K562 (cell line): Measurements from ENCODE around the gene SMAP2. TPM values are rescaled to one million over a fixed set of nuclear protein-coding genes. Genes with fewer than 3 reads are reported as not detected.

Experiments
- ATF7 ChIP-seq: fragments of 450-650 bp; IDR thresholded peaks from 2 replicates; pipeline ENCODE4 v1.7.1; 2014; ENCODE audit warnings: mild to moderate bottlenecking, moderate library complexity
- BHLHE40 ChIP-seq: IDR thresholded peaks from 2 replicates; pipeline ENCODE4 v1.6.1; 2011; ENCODE audit warnings: low read length, improper control_type of control experiment
- CBFA2T2 ChIP-seq: fragments of 450-650 bp; conservative IDR thresholded peaks from 2 replicates; pipeline ENCODE4 v1.6.1; 2017; ENCODE audit warnings: mild to moderate bottlenecking
- CBFA2T3 ChIP-seq: fragments of 450-650 bp; IDR thresholded peaks from 2 replicates; pipeline ENCODE4 v1.6.1; 2017
- HMG20A ChIP-seq: fragments of 450-650 bp; formaldehyde crosslinking; conservative IDR thresholded peaks from 2 replicates; pipeline ENCODE4 v1.4.0; 2020; ENCODE audit warnings: mild to moderate bottlenecking, mixed read lengths
- KAT2B ChIP-seq: IDR thresholded peaks from one replicate; pipeline ENCODE4 v1.6.1; 2012; ENCODE audit warnings: low read depth, mild to moderate bottlenecking, control low read depth, inconsistent platforms, low read length, moderate library complexity
- KLF1 ChIP-seq: fragments of 450-650 bp; IDR thresholded peaks from 2 replicates; pipeline ENCODE4 v1.6.1; 2016; ENCODE audit warnings: missing genetic modification characterization, missing compliant biosample characterization
- KLF16 ChIP-seq: IDR thresholded peaks from 2 replicates; pipeline ENCODE4 v1.6.1; 2016; ENCODE audit warnings: antibody characterized with exemption
- MAZ ChIP-seq, 2 experiments: fragments of 450-650 bp in 1 of 2; sonication (generic) in 1 of 2; formaldehyde crosslinking; IDR thresholded peaks in 1 of 2; conservative IDR thresholded peaks in 1 of 2; 2 replicates each; pipeline versions ENCODE4 v1.4.0 to v1.5.0; 2020; ENCODE audit warnings: mild to moderate bottlenecking in 1 of 2, missing genetic modification reagents in 1 of 2
- MYC ChIP-seq, 2 experiments: fragments of 250-450 bp in 1 of 2; sonication (Bioruptor Pico) in 1 of 2; IDR thresholded peaks; 2 replicates each; pipeline versions ENCODE4 v1.5.1 to v1.6.1; 2012 to 2021; ENCODE audit warnings: low read depth in 2 of 2, borderline replicate concordance in 1 of 2, improper control_type of control experiment in 1 of 2, low read length in 1 of 2, mild to moderate bottlenecking in 1 of 2, moderate library complexity in 1 of 2
- NCOA1 ChIP-seq: fragments of 450-650 bp; IDR thresholded peaks from 2 replicates; pipeline ENCODE4 v1.6.1; 2016; ENCODE audit warnings: low read depth
- PKNOX1 ChIP-seq: fragments of 450-650 bp; IDR thresholded peaks from 2 replicates; pipeline ENCODE4 v1.6.1; 2016
- POLR2B ChIP-seq: fragments of 450-650 bp; IDR thresholded peaks from 2 replicates; pipeline ENCODE4 v1.6.1; 2018; ENCODE audit warnings: low read depth; ENCODE audit not compliant: partially characterized antibody
- SP1 ChIP-seq: sonication (generic); formaldehyde crosslinking; IDR thresholded peaks from 2 replicates; pipeline ENCODE4 v1.8.1; 2022; ENCODE audit warnings: mild to moderate bottlenecking, missing genetic modification reagents
- THAP12 ChIP-seq: fragments of 250-450 bp; sonication (Bioruptor Pico); IDR thresholded peaks from 2 replicates; pipeline ENCODE4 v1.9.0; 2021; ENCODE audit warnings: mild to moderate bottlenecking, inconsistent platforms
- TRIM24 ChIP-seq, 2 experiments: fragments of 450-650 bp; IDR thresholded peaks; 2 replicates each; pipeline ENCODE4 v1.6.1; 2016
- ZBTB2 ChIP-seq: fragments of 450-650 bp; IDR thresholded peaks from 2 replicates; pipeline ENCODE4 v1.6.1; 2016; ENCODE audit warnings: antibody characterized with exemption
- ZKSCAN1 ChIP-seq: fragments of 150-350 bp; IDR thresholded peaks from 2 replicates; pipeline ENCODE4 v1.6.1; 2016; ENCODE audit warnings: low read depth, low read length
- ZKSCAN8 ChIP-seq: fragments of 200-800 bp; sonication (Bioruptor generic); IDR thresholded peaks from 2 replicates; pipeline ENCODE4 v1.6.1; 2016; ENCODE audit warnings: missing genetic modification characterization, missing compliant biosample characterization
- polyA plus RNA-seq, 8 experiments: library from polyadenylated mRNA; depleted of rRNA in 4 of 8; stranded (reverse) in 5 of 8; unstranded in 3 of 8; fragments of >200 nt; fragmentation: Nextera tagmentation in 2 of 8; fragmentation: Illumina TruSeq in 1 of 8; extraction: Ambion mirVana in 2 of 8; extraction: Trizol in 1 of 8; gene quantifications; 2 replicates each; pipeline versions ENCODE4 v1.2.1 to v1.2.3, GENCODE V29; 2011 to 2014; ENCODE audit warnings: inconsistent platforms in 1 of 8, missing spikeins in 1 of 8
- total RNA-seq, 7 experiments: library from RNA; depleted of rRNA in 6 of 7; stranded (reverse); fragments of >200 nt in 6 of 7; fragmentation: Illumina TruSeq in 2 of 7; extraction: Trizol in 2 of 7; gene quantifications; 2 replicates each; pipeline versions ENCODE4 v1.2.1 to v1.2.3, GENCODE V29; 2011 to 2021; ENCODE audit warnings: low replicate concordance in 1 of 7

SMAP2 gene
- total and polyA plus RNA-seq, 9 of the 15 experiments (the other 6 are each of a cell fraction or from before 2014, with no cell fraction given): 38.7 to 212 (median 94.1) TPM

GRCh38 chr1:40450495-40451237 lies 77.1 kb downstream of the SMAP2 start (continued):
- TF ChIP-seq ZBTB2 (peak; percentile 61; the same call in 1 of the 2 replicates), KLF16 (0 out of 2 replicates have a peak, but pooled peaks have one; percentile 3), ZKSCAN8 (CRISPR knock-in tag) (peak; percentile 98), THAP12 (CRISPR knock-in tag) (0 out of 2 replicates have a peak, but pooled peaks have one; percentile 29), CBFA2T2 (peak; percentile 60; the same call in 1 of the 2 replicates), HMG20A (CRISPR knock-in tag) (no peak), SP1 (CRISPR knock-in tag) (peak; percentile 13; the same call in 1 of the 2 replicates), PKNOX1 (peak; percentile 87), POLR2B (peak; percentile 39), KLF1 (tag) (no peak), MAZ (CRISPR knock-in tag; conservative IDR thresholded peaks at IDR 0.05 in 1 of 2, IDR thresholded peaks at IDR 0.05 in 1 of 2) (peak in 1 of 2 experiments; percentile 56; a peak in 1 of 4 replicates), ZKSCAN1 (peak; percentile 26; the same call in 1 of the 2 replicates), KAT2B (no peak), MYC (IDR thresholded peaks at IDR 0.05; ENCODE audit: low read depth, low read length) (peak; percentile 88), MYC (CRISPR knock-in tag; IDR thresholded peaks at IDR 0.05; ENCODE audit: borderline replicate concordance, low read depth) (no peak), CBFA2T3 (peak; percentile 72), TRIM24 (IDR thresholded peaks at IDR 0.05) (peak; percentile 56 to 71; a peak in 3 of 4 replicates), ATF7 (peak; percentile 91), BHLHE40 (no peak), NCOA1 (0 out of 2 replicates have a peak, but pooled peaks have one; percentile 41)
